Stimulated activated naive CD4-positive, alpha-beta T cell (primary cell): ENCODE measurements around the gene IFT122.

ENCODE experiments used
- DNase-seq, 6 experiments: peaks; one replicate each; lab custom pipeline; 2025; lab: John Stamatoyannopoulos, UW

The IFT122 gene

GRCh38 chr3:129517516-129517915 is 77.5 kb downstream of the IFT122 start:
- DNase-seq, result no peak

GRCh38 chr3:129518038-129518561 is 78.1 kb downstream of the IFT122 start:
- DNase-seq, result no peak

- DNase-seq, result no peak
Measured at GRCh38 chr3:129518581-129518980, 78.6 kb downstream of the IFT122 start.

- DNase-seq, result no peak
Measured at GRCh38 chr3:129519449-129519848, 79.4 kb downstream of the IFT122 start.

GRCh38 chr3:129519896-129520715 is 80.1 kb downstream of the IFT122 start:
- no peak for DNase-seq

GRCh38 chr3:129520960-129521359 is 80.9 kb downstream of the IFT122 start:
- no peak for DNase-seq

GRCh38 chr3:129521611-129522010 is 81.6 kb downstream of the IFT122 start:
- DNase-seq, result no peak

GRCh38 chr3:129522953-129523352 is 82.9 kb downstream of the IFT122 start:
- no peak for DNase-seq

- DNase-seq, result no peak
Measured at GRCh38 chr3:129524081-129524480, 84.1 kb downstream of the IFT122 start.

GRCh38 chr3:129525341-129525968 is 85.4 kb downstream of the IFT122 start:
- no peak for DNase-seq

GRCh38 chr3:129526121-129526900 is 86.3 kb downstream of the IFT122 start:
- no peak for DNase-seq

GRCh38 chr3:129527262-129527661 is 87.2 kb downstream of the IFT122 start:
- DNase-seq, result no peak

- DNase-seq, result no peak
Measured at GRCh38 chr3:129528589-129529100, 88.6 kb downstream of the IFT122 start, which contains the start of gene RHO. TSS of gene RHO (plus strand) at chr3:129528639. CDS start at chr3:129528734, 95 bp downstream.

GRCh38 chr3:129529436-129530210 is 89.6 kb downstream of the IFT122 start:
- DNase-seq, result no peak

- DNase-seq, result no peak
Measured at GRCh38 chr3:129530251-129530791, 90.3 kb downstream of the IFT122 start.

GRCh38 chr3:129530821-129531220 is 90.8 kb downstream of the IFT122 start:
- no peak for DNase-seq

- no peak for DNase-seq
Measured at GRCh38 chr3:129531699-129532098, 91.7 kb downstream of the IFT122 start.

- DNase-seq, result no peak
Measured at GRCh38 chr3:129532261-129532660, 92.2 kb downstream of the IFT122 start.

GRCh38 chr3:129533406-129533805 is 93.4 kb downstream of the IFT122 start:
- DNase-seq, result no peak

GRCh38 chr3:129534428-129535027 is 94.5 kb downstream of the IFT122 start:
- DNase-seq, result no peak

GRCh38 chr3:129535075-129535474 is 95.1 kb downstream of the IFT122 start:
- no peak for DNase-seq
